T-cell (primary cell): ENCODE results near the gene JADE2. TPM values are rescaled to one million over a fixed set of nuclear protein-coding genes. Genes with fewer than 3 reads are reported as not detected.
A peak's percentile ranks its signal among the peaks of the same experiment; 100 is the strongest.

ENCODE experiments used
- ATAC-seq, 4 experiments: fragments of 200-7000 bp in 3 of 4; fragments of 150-1000 bp in 1 of 4; cut with Tn5 transposase; replicated peaks in 1 of 4; 1 replicate in 3 of 4; 2 replicates in 1 of 4; pipeline ENCODE4 v1.10.0; 2021; ENCODE audit warnings: moderate library complexity in 3 of 4, mild to moderate bottlenecking in 2 of 4, moderate number of reproducible peaks in 1 of 4
- CTCF ChIA-PET, 2 donors: fragments of 300-600 bp; sonication (Branson Sonifier 250); formaldehyde crosslinking; loops; one replicate each; lab custom pipeline; 2022; ENCODE audit warnings: antibody characterized with exemption in 2 of 2; lab: Charles Lee
- POLR2A ChIA-PET, 2 donors: fragments of 300-600 bp; sonication (Branson Sonifier 250); formaldehyde crosslinking; loops; one replicate each; lab custom pipeline; 2022; ENCODE audit warnings: antibody characterized with exemption in 2 of 2; lab: Charles Lee
- DNase-seq, 35 experiments: peaks; one replicate each; pipeline versions ENCODE4 v3.0.0 to v3.0.0-alpha.2; 2013 to 2023
- H3K27ac ChIP-seq: one replicate; pipeline ENCODE4 v1.5.1; 2013; ENCODE audit warnings: low read length
- H3K27me3 ChIP-seq, 2 experiments: replicated peaks in 1 of 2; 1 replicate in 1 of 2; 2 replicates in 1 of 2; pipeline versions ENCODE4 v1.6.1 to v1.7.0; 2013; ENCODE audit warnings: low read length in 1 of 2, mixed read lengths in 1 of 2; ENCODE audit not compliant: control insufficient read depth in 2 of 2, insufficient read depth in 2 of 2; ENCODE audit errors: extremely low read depth in 1 of 2
- H3K36me3 ChIP-seq, 2 donors: 1 replicate in 1 of 2; 2 replicates in 1 of 2; pipeline versions ENCODE4 v1.6.1 to v1.7.0; 2013; ENCODE audit warnings: low read length in 1 of 2; ENCODE audit not compliant: control insufficient read depth in 2 of 2, insufficient read depth in 1 of 2; ENCODE audit errors: extremely low read depth in 1 of 2
- H3K4me1 ChIP-seq, 2 experiments: 1 replicate in 1 of 2; 2 replicates in 1 of 2; pipeline versions ENCODE4 v1.6.1 to v1.7.0; 2013; ENCODE audit warnings: low read length in 2 of 2, mixed read lengths in 1 of 2; ENCODE audit not compliant: insufficient read depth in 2 of 2, control insufficient read depth in 1 of 2; ENCODE audit errors: extremely low read depth in 1 of 2
- H3K4me3 ChIP-seq, 2 donors: 1 replicate in 1 of 2; 2 replicates in 1 of 2; pipeline versions ENCODE4 v1.5.1 to v1.7.0; 2013; ENCODE audit warnings: mild to moderate bottlenecking in 2 of 2, low read length in 1 of 2, moderate library complexity in 1 of 2; ENCODE audit not compliant: control insufficient read depth in 1 of 2; ENCODE audit errors: extremely low read depth in 1 of 2
- H3K9me3 ChIP-seq: 2 replicates; pipeline ENCODE4 v1.7.0; 2013
- H3K27ac Mint-ChIP-seq, 2 donors: one replicate each; pipeline ENCODE4 v1.8.0; 2020 to 2021; ENCODE audit warnings: mild to moderate bottlenecking in 2 of 2, mixed read lengths in 2 of 2
- H3K27me3 Mint-ChIP-seq, 2 donors: one replicate each; pipeline ENCODE4 v1.8.0; 2021 to 2022; ENCODE audit warnings: mixed read lengths in 2 of 2
- H3K36me3 Mint-ChIP-seq: one replicate; pipeline ENCODE4 v1.8.0; 2021; ENCODE audit warnings: mixed read lengths
- H3K4me1 Mint-ChIP-seq, 3 donors: one replicate each; pipeline ENCODE4 v1.8.0; 2020 to 2022; ENCODE audit warnings: mixed read lengths in 3 of 3, mild to moderate bottlenecking in 1 of 3
- H3K4me3 Mint-ChIP-seq, 3 donors: one replicate each; pipeline ENCODE4 v1.8.0; 2020 to 2022; ENCODE audit warnings: mild to moderate bottlenecking in 3 of 3, mixed read lengths in 3 of 3, moderate library complexity in 3 of 3
- H3K9me3 Mint-ChIP-seq, 3 donors: one replicate each; pipeline ENCODE4 v1.8.0; 2020 to 2022; ENCODE audit warnings: mixed read lengths in 3 of 3
- WGBS: methylation state at CpG from one replicate; pipeline ENCODE4 v1.1.5; 2013; ENCODE audit warnings: missing lambda C conversion rate; ENCODE audit not compliant: insufficient coverage; 5-methylcytosine and 5-hydroxymethylcytosine counted together
- total RNA-seq, 35 experiments: library from RNA in 6 of 35; stranded (reverse) in 6 of 35; fragments of 120-200 nt in 1 of 35; gene quantifications; one replicate each; pipeline versions ENCODE4 v1.2.1 to v1.2.4 and lab custom pipeline; 2013 to 2026

The JADE2 gene
- total RNA-seq, 5 donors from 2014 or later (not counting 1 experiment from before 2014, with no cell fraction given), result 163 to 263 (median 239) TPM

DNA sequence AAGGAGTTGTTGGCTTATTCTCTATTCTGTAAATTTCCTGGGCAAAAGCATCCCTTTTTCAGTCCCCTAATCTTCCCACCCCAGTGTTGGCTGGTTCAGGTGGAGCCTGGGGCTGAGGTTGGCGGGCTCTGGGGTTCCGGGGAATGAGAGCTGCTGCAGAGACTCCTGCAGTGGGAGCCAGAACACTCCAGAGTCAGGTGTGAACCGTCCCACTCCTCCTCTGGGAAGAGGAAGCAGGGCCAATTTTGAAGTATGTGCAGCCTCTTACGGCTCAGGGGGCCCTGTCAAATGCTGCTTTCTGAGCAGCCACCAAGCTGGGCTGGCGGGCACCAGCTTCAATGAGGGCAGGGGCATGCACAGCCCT lies 42.8 kb downstream of the JADE2 start:
- ChIA-PET CTCF (no interaction called here), POLR2A (no interaction called here)
- H3K27ac Mint-ChIP-seq, result no peak overlapping the region
- H3K27me3 ChIP-seq, result no peaks in the 10 kb centered on the region
- H3K9me3 ChIP-seq, result no peaks in the 10 kb centered on the region
- peaks cover 0 to 21% of the 10 kb centered on the region in 2 experiments for H3K4me1 ChIP-seq
- H3K9me3 Mint-ChIP-seq, result no peaks in the 10 kb centered on the region
- H3K4me1 Mint-ChIP-seq, result peaks cover 15 to 23% (median 17%) of the 10 kb centered on the region in 3 donors
- peaks cover 57% of the 10 kb centered on the region for H3K36me3 Mint-ChIP-seq
- no peak for ATAC-seq
- H3K27me3 Mint-ChIP-seq, result no peaks in the 10 kb centered on the region
- no peak overlapping the region for H3K4me3 Mint-ChIP-seq
- 99% methylated on average over 5 of the region's 5 CpGs for WGBS
- no peak for DNase-seq
- no peak overlapping the region for H3K4me3 ChIP-seq
- H3K27ac ChIP-seq, result no peak overlapping the region
- H3K36me3 ChIP-seq, result peaks cover 15 to 99% of the 10 kb centered on the region in 2 donors

DNA sequence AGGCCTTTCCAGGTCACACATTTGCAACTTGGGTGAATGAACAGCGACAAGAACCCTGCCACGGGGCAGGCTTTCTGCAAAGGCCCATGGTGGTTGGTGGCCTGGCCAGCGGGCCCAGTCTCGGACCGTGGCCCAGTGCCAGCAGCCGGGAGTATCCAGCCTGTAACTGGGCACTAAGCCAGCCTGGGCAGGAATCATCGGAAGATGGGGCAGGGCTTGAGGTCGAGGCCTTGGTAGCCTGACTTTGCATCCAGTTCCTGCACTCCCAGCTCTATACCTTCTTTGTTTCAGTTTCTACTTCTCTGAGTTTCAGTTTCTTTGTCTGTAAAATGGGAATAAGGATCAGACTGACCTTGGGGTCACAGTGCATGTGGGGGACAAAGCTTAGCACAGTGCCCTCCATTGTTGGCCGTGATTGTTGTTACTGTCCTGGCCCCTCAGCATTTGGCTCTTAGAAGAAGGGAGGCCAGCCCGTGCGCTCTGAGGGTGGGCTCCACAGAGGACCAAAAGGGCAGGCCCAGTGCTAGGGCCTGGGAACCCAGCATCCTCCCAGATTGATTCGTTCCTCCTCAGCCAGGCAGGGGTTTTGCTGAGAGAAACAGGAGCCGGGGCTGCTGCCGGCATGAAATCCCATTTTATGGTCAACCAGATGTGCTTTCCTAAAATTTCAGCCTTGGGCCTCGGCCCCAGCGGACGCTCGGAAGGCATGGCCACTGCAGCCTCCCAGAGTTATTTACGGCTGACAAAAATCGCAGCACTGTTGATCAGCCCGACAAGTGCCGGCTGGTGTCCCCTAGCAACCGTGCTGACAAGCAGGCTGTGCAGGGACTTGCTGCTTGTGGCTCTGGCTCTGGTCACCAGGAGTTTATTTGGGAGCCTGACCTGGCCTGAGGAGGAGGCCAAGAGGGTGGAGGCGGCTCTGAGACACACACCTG lies 43.6 kb downstream of the JADE2 start:
- H3K27ac ChIP-seq, result no peak overlapping the region
- Mint-ChIP-seq H3K9me3 (no peaks in the 10 kb centered on the region), H3K27ac (no peak overlapping the region), H3K36me3 (peaks cover 55% of the 10 kb centered on the region), H3K4me1 (peaks cover 15 to 24% (median 17%) of the 10 kb centered on the region in 3 donors), H3K27me3 (no peaks in the 10 kb centered on the region), H3K4me3 (no peak overlapping the region)
- H3K4me1 ChIP-seq, result peaks cover 0 to 21% of the 10 kb centered on the region in 2 experiments
- H3K27me3 ChIP-seq, result no peaks in the 10 kb centered on the region
- POLR2A ChIA-PET, result no interaction called here
- ATAC-seq (no peak), DNase-seq (no peak)
- peaks cover 21 to 99% of the 10 kb centered on the region in 2 donors for H3K36me3 ChIP-seq
- CTCF ChIA-PET, result no interaction called here
- WGBS, result 97% methylated on average over 22 of the region's 24 CpGs
- H3K4me3 ChIP-seq, result no peak overlapping the region
- H3K9me3 ChIP-seq, result no peaks in the 10 kb centered on the region

DNA sequence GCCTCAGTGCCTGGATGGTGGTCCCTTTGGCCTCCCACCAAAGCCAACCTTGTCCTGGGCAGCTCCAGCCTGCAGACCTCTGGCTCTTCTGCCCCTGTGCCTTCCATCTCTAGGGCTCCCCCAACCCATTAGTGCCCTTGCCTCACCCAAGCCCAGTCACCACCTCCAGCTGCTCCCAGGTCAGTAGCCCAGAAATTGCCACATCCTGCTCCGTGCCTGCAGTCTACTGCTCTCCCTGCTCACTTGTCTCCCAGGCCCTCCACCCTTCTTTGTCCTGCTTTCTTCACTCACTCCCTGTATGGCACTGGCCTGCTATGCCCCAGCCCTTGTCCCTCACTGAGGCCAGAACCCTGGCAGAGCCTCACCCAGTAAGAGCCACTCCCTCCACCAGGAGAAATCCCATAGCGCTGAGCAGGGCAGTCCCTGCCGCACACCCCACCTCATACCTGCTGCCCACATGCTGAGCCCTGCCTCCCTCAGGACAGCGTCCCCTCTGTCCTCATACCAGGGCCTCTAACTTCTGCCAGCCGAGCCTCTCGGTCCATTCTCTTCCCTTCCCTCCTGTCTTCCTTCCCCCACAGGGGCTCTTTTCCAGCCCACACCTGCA lies 44.4 kb downstream of the JADE2 start:
- Mint-ChIP-seq H3K9me3 (no peaks in the 10 kb centered on the region), H3K4me3 (no peak overlapping the region), H3K27ac (peak overlapping the region; percentile 16 to 75), H3K36me3 (peaks cover 60% of the 10 kb centered on the region), H3K27me3 (no peaks in the 10 kb centered on the region), H3K4me1 (peaks cover 15 to 31% (median 17%) of the 10 kb centered on the region in 3 donors)
- no peaks in the 10 kb centered on the region for H3K27me3 ChIP-seq
- ChIA-PET POLR2A (no interaction called here), CTCF (no interaction called here)
- ATAC-seq, result no peak
- H3K9me3 ChIP-seq, result no peaks in the 10 kb centered on the region
- peaks cover 15 to 99% of the 10 kb centered on the region in 2 donors for H3K36me3 ChIP-seq
- DNase-seq, result no peak
- H3K4me3 ChIP-seq, result no peak overlapping the region
- peaks cover 0 to 21% of the 10 kb centered on the region in 2 experiments for H3K4me1 ChIP-seq
- 97% methylated on average over 6 of the region's 6 CpGs for WGBS
- H3K27ac ChIP-seq, result no peak overlapping the region

DNA sequence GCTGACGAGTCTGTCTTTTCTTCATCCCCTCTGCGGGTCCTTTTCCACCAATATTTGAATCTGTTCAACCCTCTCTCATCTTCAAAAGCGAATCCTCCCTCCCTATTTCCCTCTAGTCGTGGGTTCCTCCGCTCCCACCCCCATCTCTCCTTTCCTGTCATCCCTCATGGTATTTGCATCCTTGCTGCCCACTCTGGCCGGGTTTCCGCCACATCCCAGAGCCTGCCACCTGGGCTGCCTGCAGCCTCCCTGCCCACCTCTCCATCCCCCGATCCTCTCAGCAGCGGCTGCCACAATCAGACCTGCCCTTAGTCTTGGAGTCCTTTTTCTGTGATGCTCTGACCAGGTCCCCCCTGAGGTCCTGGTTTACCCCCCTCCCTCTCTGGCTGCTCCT lies 44.9 kb downstream of the JADE2 start:
- no peak for ATAC-seq
- H3K27ac Mint-ChIP-seq, result peak overlapping the region in 1 of 2 donors; percentile 16
- H3K36me3 ChIP-seq, result peaks cover 15 to 99% of the 10 kb centered on the region in 2 donors
- ChIA-PET CTCF (interaction anchor here in 1 of 2 donors (0.5 kb wide), 1 partner anchor 301 kb away, joined by 3 read pairs; no protein-coding TSS in a partner anchor), POLR2A (no interaction called here)
- no peak for DNase-seq
- H3K36me3 Mint-ChIP-seq, result peaks cover 63% of the 10 kb centered on the region
- no peak overlapping the region for H3K27ac ChIP-seq
- H3K27me3 Mint-ChIP-seq, result no peaks in the 10 kb centered on the region
- H3K27me3 ChIP-seq, result no peaks in the 10 kb centered on the region
- no peaks in the 10 kb centered on the region for H3K9me3 ChIP-seq
- no peak overlapping the region for H3K4me3 ChIP-seq
- H3K4me3 Mint-ChIP-seq, result no peak overlapping the region
- H3K4me1 ChIP-seq, result peaks cover 0 to 21% of the 10 kb centered on the region in 2 experiments
- no peaks in the 10 kb centered on the region for H3K9me3 Mint-ChIP-seq
- WGBS, result 89% methylated on average over 9 of the region's 9 CpGs
- H3K4me1 Mint-ChIP-seq, result peaks cover 15 to 36% (median 19%) of the 10 kb centered on the region in 3 donors

DNA sequence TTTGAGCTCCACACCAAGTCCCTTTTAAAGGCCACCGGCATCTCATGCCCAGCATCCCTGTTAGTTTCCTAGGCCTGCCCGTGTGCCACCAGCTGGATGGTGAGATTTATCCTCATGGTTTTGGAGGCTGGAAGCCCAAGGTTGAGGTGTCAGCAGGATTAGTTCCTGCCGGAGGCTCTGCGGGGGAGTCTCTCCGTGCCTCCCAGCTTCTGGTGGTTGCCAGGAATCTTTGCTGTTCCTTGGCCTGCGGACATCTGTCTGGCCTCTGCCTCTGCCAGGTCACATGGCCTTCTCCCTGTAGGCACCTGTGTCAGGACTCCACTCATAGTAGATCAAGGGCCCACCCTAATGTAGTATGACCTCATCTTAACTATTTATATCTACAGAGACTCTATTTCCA lies 45.4 kb downstream of the JADE2 start:
- H3K9me3 ChIP-seq, result no peaks in the 10 kb centered on the region
- H3K4me3 ChIP-seq, result no peak overlapping the region
- Mint-ChIP-seq H3K4me3 (no peak overlapping the region), H3K27me3 (no peaks in the 10 kb centered on the region), H3K27ac (no peak overlapping the region), H3K9me3 (no peaks in the 10 kb centered on the region), H3K4me1 (peaks cover 15 to 37% (median 20%) of the 10 kb centered on the region in 3 donors), H3K36me3 (peaks cover 62% of the 10 kb centered on the region)
- H3K4me1 ChIP-seq, result peaks cover 0 to 21% of the 10 kb centered on the region in 2 experiments
- ChIA-PET POLR2A (no interaction called here), CTCF (interaction anchor here in 1 of 2 donors (0.5 kb wide), 1 partner anchor 301 kb away, joined by 3 read pairs; no protein-coding TSS in a partner anchor)
- no peak overlapping the region for H3K27ac ChIP-seq
- H3K27me3 ChIP-seq, result no peaks in the 10 kb centered on the region
- no peak for DNase-seq
- H3K36me3 ChIP-seq, result peaks cover 15 to 99% of the 10 kb centered on the region in 2 donors
- no peak for ATAC-seq
- 93% methylated on average over 5 of the region's 6 CpGs for WGBS

DNA sequence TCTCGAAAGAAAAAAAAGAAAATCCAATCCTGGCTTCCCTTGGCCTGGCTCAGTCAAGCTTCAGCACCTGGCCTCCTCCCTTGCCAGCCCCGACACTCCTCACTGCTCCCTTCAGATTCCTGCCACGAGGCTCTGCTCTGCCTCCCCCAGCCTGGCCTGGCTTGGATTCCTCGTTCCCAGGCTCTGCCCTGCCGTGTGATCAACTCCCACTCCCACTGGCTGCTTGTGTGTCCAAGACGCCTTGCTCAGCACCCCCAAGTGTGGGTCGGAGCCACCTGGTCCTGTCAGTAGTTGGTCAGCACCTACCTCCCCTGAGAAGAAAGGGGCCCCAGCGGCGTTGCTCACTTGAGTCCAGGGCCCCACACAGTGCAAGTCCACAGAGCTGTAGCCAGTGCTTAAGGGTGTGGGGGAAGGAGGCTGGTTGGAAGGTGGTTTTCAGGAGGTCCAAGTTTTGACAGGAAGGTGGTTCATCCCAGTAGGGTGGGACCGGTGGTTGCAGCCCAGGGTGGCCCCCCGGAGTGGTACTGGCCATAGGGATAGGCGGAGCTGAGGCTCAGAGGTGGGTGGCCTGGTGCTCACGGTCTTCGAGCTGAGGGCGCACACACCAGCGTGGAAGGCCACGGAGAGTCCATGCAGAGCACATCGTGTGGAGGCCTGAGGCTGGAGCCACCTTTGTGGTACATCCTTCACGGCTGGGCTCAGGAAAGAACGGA lies 46.4 kb downstream of the JADE2 start:
- POLR2A ChIA-PET, result no interaction called here
- WGBS, result 93% methylated on average over 18 of the region's 20 CpGs
- Histone ChIP-seq H3K9me3 (no peaks in the 10 kb centered on the region), H3K27ac (no peak overlapping the region), H3K27me3 (no peaks in the 10 kb centered on the region), H3K4me3 (no peak overlapping the region), H3K4me1 (peaks cover 0 to 13% of the 10 kb centered on the region in 2 experiments), H3K36me3 (peaks cover 15 to 99% of the 10 kb centered on the region in 2 donors)
- Mint-ChIP-seq H3K9me3 (no peaks in the 10 kb centered on the region), H3K27me3 (no peaks in the 10 kb centered on the region), H3K4me1 (peaks cover 17 to 42% (median 21%) of the 10 kb centered on the region in 3 donors), H3K4me3 (no peak overlapping the region), H3K27ac (no peak overlapping the region), H3K36me3 (peaks cover 63% of the 10 kb centered on the region)
- DNase-seq, result no peak
- CTCF ChIA-PET, result interaction anchor here in 1 of 2 donors (0.6 kb wide), 1 partner anchor 115 kb away, joined by 3 read pairs; no protein-coding TSS in a partner anchor
- ATAC-seq, result no peak
